ENCODE measurements around the gene UST.

DNA sequence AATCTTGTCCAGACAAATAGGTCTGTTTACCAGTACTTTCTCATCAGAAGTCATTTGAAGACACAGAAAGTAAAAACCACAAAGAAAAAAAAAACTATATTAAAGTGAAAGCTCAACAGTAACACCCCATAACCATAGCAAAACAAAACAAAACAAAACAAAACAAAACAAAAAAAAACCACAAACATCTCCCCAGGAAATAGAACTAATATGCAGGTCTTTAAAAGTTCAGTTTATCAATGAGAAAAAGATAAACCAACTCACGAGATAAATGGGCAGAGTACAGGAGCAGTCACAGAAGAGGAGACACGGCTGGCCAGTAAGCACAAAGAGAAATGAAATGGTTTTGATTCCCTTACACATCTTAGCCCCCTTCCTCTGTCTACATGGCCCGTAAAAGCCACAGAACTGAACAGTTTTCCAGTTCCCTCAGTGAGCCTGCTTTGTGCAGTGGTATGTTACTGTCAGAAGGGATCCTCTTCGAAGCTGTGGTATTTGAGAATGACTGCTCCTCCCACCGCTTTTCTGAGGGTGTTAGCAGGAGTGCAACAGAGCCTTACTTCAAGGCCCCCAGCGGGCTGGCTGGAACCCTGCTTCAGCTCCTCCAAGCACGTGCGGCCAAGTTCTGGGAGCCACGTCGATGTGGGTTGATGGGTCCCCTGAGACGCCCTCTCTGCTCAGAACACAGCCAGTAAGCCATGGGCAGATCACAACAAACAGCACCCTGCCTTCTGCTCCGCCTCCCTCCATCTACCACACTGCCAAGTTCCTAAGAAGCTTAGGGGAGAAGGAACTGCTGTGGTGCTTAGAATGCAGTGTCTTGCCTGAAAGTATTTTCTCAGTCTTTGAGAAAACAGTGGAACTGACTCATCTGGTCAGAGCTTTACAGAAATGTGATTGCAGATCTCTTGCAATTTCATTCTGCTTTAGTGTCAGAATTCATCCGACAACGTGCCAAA lies 14.0 kb downstream of the UST start:
- TF ChIP-seq, protein P1, sequence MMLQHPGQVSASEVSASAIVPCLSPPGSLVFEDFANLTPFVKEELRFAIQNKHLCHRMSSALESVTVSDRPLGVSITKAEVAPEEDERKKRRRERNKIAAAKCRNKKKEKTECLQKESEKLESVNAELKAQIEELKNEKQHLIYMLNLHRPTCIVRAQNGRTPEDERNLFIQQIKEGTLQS (IDR thresholded peaks at IDR 0.05) = no peak
- TF ChIP-seq, protein P2, sequence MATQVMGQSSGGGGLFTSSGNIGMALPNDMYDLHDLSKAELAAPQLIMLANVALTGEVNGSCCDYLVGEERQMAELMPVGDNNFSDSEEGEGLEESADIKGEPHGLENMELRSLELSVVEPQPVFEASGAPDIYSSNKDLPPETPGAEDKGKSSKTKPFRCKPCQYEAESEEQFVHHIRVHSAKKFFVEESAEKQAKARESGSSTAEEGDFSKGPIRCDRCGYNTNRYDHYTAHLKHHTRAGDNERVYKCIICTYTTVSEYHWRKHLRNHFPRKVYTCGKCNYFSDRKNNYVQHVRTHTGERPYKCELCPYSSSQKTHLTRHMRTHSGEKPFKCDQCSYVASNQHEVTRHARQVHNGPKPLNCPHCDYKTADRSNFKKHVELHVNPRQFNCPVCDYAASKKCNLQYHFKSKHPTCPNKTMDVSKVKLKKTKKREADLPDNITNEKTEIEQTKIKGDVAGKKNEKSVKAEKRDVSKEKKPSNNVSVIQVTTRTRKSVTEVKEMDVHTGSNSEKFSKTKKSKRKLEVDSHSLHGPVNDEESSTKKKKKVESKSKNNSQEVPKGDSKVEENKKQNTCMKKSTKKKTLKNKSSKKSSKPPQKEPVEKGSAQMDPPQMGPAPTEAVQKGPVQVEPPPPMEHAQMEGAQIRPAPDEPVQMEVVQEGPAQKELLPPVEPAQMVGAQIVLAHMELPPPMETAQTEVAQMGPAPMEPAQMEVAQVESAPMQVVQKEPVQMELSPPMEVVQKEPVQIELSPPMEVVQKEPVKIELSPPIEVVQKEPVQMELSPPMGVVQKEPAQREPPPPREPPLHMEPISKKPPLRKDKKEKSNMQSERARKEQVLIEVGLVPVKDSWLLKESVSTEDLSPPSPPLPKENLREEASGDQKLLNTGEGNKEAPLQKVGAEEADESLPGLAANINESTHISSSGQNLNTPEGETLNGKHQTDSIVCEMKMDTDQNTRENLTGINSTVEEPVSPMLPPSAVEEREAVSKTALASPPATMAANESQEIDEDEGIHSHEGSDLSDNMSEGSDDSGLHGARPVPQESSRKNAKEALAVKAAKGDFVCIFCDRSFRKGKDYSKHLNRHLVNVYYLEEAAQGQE (IDR thresholded peaks at IDR 0.05; ENCODE audit: low read depth) = no peak
- TF ChIP-seq, protein P3, sequence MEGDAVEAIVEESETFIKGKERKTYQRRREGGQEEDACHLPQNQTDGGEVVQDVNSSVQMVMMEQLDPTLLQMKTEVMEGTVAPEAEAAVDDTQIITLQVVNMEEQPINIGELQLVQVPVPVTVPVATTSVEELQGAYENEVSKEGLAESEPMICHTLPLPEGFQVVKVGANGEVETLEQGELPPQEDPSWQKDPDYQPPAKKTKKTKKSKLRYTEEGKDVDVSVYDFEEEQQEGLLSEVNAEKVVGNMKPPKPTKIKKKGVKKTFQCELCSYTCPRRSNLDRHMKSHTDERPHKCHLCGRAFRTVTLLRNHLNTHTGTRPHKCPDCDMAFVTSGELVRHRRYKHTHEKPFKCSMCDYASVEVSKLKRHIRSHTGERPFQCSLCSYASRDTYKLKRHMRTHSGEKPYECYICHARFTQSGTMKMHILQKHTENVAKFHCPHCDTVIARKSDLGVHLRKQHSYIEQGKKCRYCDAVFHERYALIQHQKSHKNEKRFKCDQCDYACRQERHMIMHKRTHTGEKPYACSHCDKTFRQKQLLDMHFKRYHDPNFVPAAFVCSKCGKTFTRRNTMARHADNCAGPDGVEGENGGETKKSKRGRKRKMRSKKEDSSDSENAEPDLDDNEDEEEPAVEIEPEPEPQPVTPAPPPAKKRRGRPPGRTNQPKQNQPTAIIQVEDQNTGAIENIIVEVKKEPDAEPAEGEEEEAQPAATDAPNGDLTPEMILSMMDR (IDR thresholded peaks at IDR 0.05 in 2 of 3, conservative IDR thresholded peaks at IDR 0.05 in 1 of 3; ENCODE audit: borderline replicate concordance in 1 of 3, insufficient read depth in 1 of 3, low read depth in 2 of 3, low read length in 2 of 3) = no peak
- TF ChIP-seq, protein P4, sequence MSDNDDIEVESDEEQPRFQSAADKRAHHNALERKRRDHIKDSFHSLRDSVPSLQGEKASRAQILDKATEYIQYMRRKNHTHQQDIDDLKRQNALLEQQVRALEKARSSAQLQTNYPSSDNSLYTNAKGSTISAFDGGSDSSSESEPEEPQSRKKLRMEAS (IDR thresholded peaks at IDR 0.05) = no peak
- TF ChIP-seq EZH2 (IDR thresholded peaks at IDR 0.05) (no peak), EGR1 (IDR thresholded peaks at IDR 0.05; ENCODE audit: low read depth) (no peak), ZFX (IDR thresholded peaks at IDR 0.05) (no peak), POLR2AphosphoS5 (IDR thresholded peaks at IDR 0.05; ENCODE audit: low read depth, low read length) (no peak), EZH2phosphoT487 (IDR thresholded peaks at IDR 0.05; ENCODE audit: borderline replicate concordance) (no peak), SRF (IDR thresholded peaks at IDR 0.05; ENCODE audit: low read depth) (no peak), POLR2A (IDR thresholded peaks at IDR 0.05; ENCODE audit: borderline replicate concordance, extremely low read depth, insufficient read depth, insufficient read length) (no peak), SIN3A (IDR thresholded peaks at IDR 0.05; ENCODE audit: low read depth) (no peak)
- TF ChIP-seq, protein P5, sequence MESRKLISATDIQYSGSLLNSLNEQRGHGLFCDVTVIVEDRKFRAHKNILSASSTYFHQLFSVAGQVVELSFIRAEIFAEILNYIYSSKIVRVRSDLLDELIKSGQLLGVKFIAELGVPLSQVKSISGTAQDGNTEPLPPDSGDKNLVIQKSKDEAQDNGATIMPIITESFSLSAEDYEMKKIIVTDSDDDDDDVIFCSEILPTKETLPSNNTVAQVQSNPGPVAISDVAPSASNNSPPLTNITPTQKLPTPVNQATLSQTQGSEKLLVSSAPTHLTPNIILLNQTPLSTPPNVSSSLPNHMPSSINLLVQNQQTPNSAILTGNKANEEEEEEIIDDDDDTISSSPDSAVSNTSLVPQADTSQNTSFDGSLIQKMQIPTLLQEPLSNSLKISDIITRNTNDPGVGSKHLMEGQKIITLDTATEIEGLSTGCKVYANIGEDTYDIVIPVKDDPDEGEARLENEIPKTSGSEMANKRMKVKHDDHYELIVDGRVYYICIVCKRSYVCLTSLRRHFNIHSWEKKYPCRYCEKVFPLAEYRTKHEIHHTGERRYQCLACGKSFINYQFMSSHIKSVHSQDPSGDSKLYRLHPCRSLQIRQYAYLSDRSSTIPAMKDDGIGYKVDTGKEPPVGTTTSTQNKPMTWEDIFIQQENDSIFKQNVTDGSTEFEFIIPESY (IDR thresholded peaks at IDR 0.05; ENCODE audit: extremely low read depth, insufficient replicate concordance, low read length) = no peak
